HG02588 (cell line): ENCODE data around the gene FH.

Experiments
- ATAC-seq: cut with Tn5 transposase; IDR thresholded peaks from one replicate; pipeline ENCODE4 v1.9.1; 2021; ENCODE audit warnings: mild to moderate bottlenecking, moderate library complexity; ENCODE audit not compliant: unreplicated experiment

Gene FH

DNA sequence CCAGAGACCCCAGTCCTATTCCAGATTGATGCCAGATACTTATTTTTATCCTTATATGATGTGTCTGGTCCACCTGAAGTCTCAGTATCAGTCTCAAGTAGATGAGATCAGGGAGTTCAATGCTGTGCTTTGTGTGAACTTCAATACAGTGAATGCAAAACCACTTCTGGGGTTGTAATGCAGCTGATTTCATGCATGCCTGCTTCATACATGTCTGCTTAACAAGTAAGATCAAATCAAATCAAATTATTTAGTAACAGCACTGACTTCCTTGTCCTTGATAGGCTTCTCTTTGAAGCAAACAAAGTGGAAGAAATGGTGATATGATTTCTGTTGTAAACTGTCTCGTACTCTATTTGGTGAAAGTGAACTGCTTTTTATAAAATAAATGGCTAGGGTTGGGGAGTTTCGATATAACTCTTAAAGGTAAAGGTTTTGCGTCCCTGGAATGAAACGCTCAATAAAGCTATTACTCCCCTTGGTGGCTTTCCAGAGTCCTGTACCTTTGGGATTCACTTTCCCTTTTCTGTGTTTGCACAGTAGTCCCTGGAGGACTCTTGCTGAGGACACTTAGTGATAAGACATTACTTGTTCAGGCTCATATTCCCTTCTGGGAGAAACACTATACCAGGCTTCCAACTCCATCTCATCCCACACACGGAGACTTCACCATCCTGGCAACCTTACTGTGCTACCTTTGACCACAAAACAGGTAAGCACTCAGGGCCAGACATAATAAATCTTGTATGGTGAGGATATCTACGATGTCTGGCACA, 59.3 kb downstream of the FH start:
- ATAC-seq: no peak

DNA sequence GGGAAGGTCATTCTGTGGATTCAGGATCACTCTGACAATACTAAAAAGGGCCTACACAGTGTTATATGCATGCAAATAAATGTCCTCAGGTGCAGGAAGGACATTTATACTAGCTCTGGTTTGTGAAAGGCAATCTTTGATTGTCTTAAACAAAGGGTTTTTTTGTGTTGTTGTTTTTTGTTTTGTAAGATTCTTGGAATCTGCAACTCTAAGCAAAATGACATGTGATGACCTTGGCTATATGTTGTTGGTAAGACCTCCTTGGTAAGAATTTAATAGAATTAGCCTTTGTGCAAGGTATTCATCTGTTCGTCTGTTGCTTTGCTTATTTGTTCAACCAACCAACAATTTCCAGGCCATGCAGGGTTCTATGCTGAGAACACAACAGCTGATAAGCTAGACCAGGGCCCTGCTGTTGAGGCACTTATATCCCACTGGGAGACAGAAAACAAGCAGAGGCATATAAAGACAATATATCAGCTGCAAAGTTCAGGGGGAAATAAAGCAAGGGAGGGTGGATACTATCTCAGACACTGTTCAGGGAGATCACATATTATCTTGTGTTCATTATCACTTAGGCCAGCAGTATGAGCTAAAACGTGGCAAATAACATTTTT, 60.3 kb downstream of the FH start:
- ATAC-seq: no peak

DNA sequence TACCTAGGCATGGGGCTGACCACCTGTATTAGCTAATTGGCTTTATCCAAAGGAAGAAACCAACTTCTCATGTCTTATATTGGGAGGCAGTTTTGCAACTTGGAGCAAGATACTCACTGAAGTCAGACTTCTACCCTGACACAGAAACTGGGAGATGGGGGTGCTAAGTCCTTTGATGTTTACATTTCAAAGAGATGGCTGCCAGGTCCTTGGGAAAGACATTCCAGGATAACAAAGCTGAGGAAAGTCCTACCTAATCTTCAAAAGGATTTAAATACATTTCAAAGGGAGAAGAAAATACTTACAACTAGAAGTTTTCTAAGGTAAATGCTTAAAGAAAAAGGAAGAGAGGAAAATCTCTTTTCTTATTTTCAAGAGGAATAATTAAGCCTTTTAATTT, 62.1 kb downstream of the FH start:
- ATAC-seq: no peak

- ATAC-seq: no peak
Observed at GRCh38 chr1:241456743-241457142, 62.8 kb downstream of the FH start.

DNA sequence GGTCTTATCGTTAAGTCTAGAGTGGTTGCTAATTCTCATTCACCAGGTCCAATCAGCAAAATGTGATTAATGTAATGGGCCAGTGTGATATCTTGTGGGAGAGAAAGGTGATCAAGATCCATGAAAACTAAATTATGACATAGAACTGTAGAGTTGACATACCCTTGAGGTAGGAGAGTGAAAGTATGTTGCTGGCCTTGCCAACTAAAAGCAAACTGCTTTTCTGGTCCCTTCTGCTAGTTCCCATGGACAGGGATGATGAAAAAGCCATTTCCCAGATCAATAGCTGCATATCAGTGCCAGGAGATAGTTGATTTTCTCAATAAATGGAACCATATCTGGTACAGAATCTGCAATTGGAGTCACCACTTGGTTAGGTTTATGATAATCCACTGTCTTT, 65.8 kb downstream of the FH start:
- no peak for ATAC-seq

DNA sequence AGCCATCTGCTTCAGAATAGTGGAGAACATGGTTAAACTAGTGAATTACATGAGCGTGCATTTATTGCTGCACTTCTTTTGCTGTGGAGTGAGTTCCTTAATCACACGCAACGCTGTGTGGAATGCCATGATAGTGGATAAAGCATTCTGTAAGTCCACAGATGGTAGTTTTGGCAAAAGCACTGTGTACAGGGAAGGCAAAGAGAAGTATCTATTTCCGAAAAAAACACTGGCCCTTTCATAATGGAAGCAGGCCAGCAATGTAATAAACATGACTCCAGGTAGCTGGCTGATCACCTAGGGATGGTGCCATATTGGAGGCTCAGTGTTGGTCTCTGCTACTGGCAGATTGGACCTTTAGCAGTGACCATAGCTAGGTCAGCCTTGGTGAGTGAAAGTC, 67.6 kb downstream of the FH start:
- ATAC-seq: no peak
